ENCODE results near the gene PRDM1.

PRDM1 gene

GRCh38 chr6:106045077-106045476, 41.1 kb upstream of the PRDM1 start:
- TF ChIP-seq ZNF565 (CRISPR knock-in tag; conservative IDR thresholded peaks at IDR 0.05; ENCODE audit: low read depth) (no peak), CSDC2 (CRISPR knock-in tag; IDR thresholded peaks at IDR 0.05) (no peak), ZNF70 (CRISPR knock-in tag; IDR thresholded peaks at IDR 0.05) (no peak), PATZ1 (CRISPR knock-in tag; IDR thresholded peaks at IDR 0.05; ENCODE audit: borderline replicate concordance) (no peak), BACH2 (CRISPR knock-in tag; IDR thresholded peaks at IDR 0.05; ENCODE audit: borderline replicate concordance) (no peak), ARNTL (CRISPR knock-in tag; IDR thresholded peaks at IDR 0.05; ENCODE audit: borderline replicate concordance, low read depth) (no peak), TCF4 (CRISPR knock-in tag; IDR thresholded peaks at IDR 0.05; ENCODE audit: borderline replicate concordance) (no peak), TSHZ2 (CRISPR knock-in tag; IDR thresholded peaks at IDR 0.05) (no peak), ISL1 (CRISPR knock-in tag; IDR thresholded peaks at IDR 0.05) (no peak), ZC3H10 (CRISPR knock-in tag; IDR thresholded peaks at IDR 0.05) (no peak), TOX (CRISPR knock-in tag; IDR thresholded peaks at IDR 0.05; ENCODE audit: borderline replicate concordance) (no peak), ZNF8 (CRISPR knock-in tag; IDR thresholded peaks at IDR 0.05) (no peak), GLIS3 (CRISPR knock-in tag; IDR thresholded peaks at IDR 0.05) (no peak), RARB (CRISPR knock-in tag; IDR thresholded peaks at IDR 0.05) (no peak), ZFP30 (CRISPR knock-in tag; IDR thresholded peaks at IDR 0.05) (no peak), ESRRG (CRISPR knock-in tag; IDR thresholded peaks at IDR 0.05) (no peak), CSRNP3 (CRISPR knock-in tag; IDR thresholded peaks at IDR 0.05) (no peak), PPARA (CRISPR knock-in tag; IDR thresholded peaks at IDR 0.05; ENCODE audit: borderline replicate concordance) (no peak)
- TF ChIP-seq, protein P1, sequence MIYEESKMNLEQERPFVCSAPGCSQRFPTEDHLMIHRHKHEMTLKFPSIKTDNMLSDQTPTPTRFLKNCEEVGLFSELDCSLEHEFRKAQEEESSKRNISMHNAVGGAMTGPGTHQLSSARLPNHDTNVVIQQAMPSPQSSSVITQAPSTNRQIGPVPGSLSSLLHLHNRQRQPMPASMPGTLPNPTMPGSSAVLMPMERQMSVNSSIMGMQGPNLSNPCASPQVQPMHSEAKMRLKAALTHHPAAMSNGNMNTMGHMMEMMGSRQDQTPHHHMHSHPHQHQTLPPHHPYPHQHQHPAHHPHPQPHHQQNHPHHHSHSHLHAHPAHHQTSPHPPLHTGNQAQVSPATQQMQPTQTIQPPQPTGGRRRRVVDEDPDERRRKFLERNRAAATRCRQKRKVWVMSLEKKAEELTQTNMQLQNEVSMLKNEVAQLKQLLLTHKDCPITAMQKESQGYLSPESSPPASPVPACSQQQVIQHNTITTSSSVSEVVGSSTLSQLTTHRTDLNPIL (CRISPR knock-in tag; IDR thresholded peaks at IDR 0.05; ENCODE audit: low read depth) = no peak
- TF ChIP-seq, protein P2, sequence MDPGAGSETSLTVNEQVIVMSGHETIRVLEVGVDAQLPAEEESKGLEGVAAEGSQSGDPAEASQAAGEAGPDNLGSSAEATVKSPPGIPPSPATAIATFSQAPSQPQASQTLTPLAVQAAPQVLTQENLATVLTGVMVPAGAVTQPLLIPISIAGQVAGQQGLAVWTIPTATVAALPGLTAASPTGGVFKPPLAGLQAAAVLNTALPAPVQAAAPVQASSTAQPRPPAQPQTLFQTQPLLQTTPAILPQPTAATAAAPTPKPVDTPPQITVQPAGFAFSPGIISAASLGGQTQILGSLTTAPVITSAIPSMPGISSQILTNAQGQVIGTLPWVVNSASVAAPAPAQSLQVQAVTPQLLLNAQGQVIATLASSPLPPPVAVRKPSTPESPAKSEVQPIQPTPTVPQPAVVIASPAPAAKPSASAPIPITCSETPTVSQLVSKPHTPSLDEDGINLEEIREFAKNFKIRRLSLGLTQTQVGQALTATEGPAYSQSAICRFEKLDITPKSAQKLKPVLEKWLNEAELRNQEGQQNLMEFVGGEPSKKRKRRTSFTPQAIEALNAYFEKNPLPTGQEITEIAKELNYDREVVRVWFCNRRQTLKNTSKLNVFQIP (CRISPR knock-in tag; IDR thresholded peaks at IDR 0.05; ENCODE audit: borderline replicate concordance, low read depth) = no peak
- ATAC-seq = no peak

DNA sequence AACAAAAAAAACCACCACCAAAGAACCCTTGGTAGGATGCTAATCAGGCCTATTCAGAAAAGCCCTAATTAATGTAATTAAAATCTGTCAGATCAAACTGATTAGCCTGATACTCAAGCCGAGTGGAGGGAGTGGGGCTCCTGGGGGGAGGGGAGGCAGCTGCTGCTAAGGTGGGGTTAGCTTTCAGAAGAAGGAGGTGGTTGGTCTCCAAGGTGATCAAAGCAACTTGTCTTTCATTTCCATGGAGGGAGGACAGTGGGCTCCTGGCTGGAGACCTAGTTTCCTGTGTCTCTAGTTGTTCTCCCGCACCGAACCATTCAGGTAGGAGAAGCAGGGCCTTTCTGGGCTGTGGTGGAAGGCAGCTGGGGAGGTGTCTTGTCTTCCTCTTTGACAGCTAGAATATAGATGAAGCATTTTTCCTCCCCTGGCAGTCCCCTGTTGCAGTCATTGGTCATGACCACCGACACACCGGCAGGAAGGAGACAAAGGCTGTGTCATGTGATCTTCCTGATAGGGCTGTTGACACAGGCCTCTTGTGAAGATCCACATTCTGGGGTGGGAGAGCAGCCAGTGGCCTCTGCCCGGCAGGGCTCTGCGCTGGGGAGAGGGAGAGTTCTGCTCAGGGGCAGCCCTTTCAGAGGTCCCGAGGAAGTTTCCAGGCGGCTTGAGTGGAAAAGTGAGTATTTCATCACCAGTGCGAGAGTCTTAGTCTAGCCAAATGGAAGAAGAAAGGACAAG, 39.9 kb upstream of the PRDM1 start:
- no peak for ATAC-seq
- TF ChIP-seq ARNTL (CRISPR knock-in tag; IDR thresholded peaks at IDR 0.05; ENCODE audit: borderline replicate concordance, low read depth) = no peak
- TF ChIP-seq GLIS3 (CRISPR knock-in tag; IDR thresholded peaks at IDR 0.05) = no peak
- no peak for TF ChIP-seq PPARA (CRISPR knock-in tag; IDR thresholded peaks at IDR 0.05; ENCODE audit: borderline replicate concordance)
- no peak for TF ChIP-seq PATZ1 (CRISPR knock-in tag; IDR thresholded peaks at IDR 0.05; ENCODE audit: borderline replicate concordance)
- TF ChIP-seq, protein P2 (CRISPR knock-in tag; IDR thresholded peaks at IDR 0.05; ENCODE audit: borderline replicate concordance, low read depth) = no peak
- no peak for TF ChIP-seq ZFP3 (CRISPR knock-in tag; IDR thresholded peaks at IDR 0.05)
- TF ChIP-seq ZFP30 (CRISPR knock-in tag; IDR thresholded peaks at IDR 0.05) = no peak
- no peak for TF ChIP-seq CSDC2 (CRISPR knock-in tag; IDR thresholded peaks at IDR 0.05)
- TF ChIP-seq, protein P1 (CRISPR knock-in tag; IDR thresholded peaks at IDR 0.05; ENCODE audit: low read depth) = no peak
- TF ChIP-seq ZC3H10 (CRISPR knock-in tag; IDR thresholded peaks at IDR 0.05) = no peak
- no peak for TF ChIP-seq ZNF565 (CRISPR knock-in tag; conservative IDR thresholded peaks at IDR 0.05; ENCODE audit: low read depth)
